PC-3 (cell line): ENCODE data around the gene KCP. TPM values are rescaled to one million over a fixed set of nuclear protein-coding genes. Genes with fewer than 3 reads are reported as not detected.

ENCODE experiments used
- ATAC-seq: fragments of 200-7000 bp; cut with Tn5 transposase; 2 replicates; pipeline ENCODE4 v1.9.1; 2020; ENCODE audit warnings: mild to moderate bottlenecking, moderate library complexity
- BruUV-seq: library from RNA; stranded (reverse); fragments of 400-500 nt; replicated peaks from 2 replicates; lab custom pipeline; 2021; lab: Mats Ljungman, UMichigan
- CTCF ChIA-PET: fragments of 300-600 bp; sonication (Branson Sonifier 250); formaldehyde crosslinking; loops from one replicate; lab custom pipeline; 2022; ENCODE audit warnings: antibody characterized with exemption; lab: Charles Lee
- POLR2A ChIA-PET: fragments of 300-600 bp; sonication (Branson Sonifier 250); formaldehyde crosslinking; loops from one replicate; lab custom pipeline; 2022; ENCODE audit warnings: antibody characterized with exemption; ENCODE audit not compliant: unreplicated experiment; lab: Charles Lee
- DNase-seq: peaks from one replicate; pipeline ENCODE4 v3.0.0-alpha.2; 2015
- H2AFZ ChIP-seq: fragments of 300-600 bp; sonication (generic); 2 replicates; pipeline ENCODE4 v1.6.0; 2016; ENCODE audit warnings: antibody characterized with exemption, low read length
- H3F3A ChIP-seq: fragments of 300-600 bp; sonication (generic); one replicate; pipeline ENCODE4 v1.6.0; 2017; ENCODE audit warnings: antibody characterized with exemption, low read length, control low read depth, mild to moderate bottlenecking; ENCODE audit not compliant: unreplicated experiment
- H3K27ac ChIP-seq: fragments of 300-600 bp; sonication (generic); 2 replicates; pipeline ENCODE4 v1.5.1; 2016; ENCODE audit warnings: mild to moderate bottlenecking, low read length
- H3K27me3 ChIP-seq: fragments of 300-600 bp; sonication (generic); 2 replicates; pipeline ENCODE4 v1.6.1; 2016; ENCODE audit warnings: low read length, mixed read lengths
- H3K36me3 ChIP-seq: fragments of 300-600 bp; sonication (generic); 2 replicates; pipeline ENCODE4 v1.6.1; 2016; ENCODE audit warnings: low read depth, mixed run types, low read length, mixed read lengths
- H3K4me1 ChIP-seq: fragments of 300-600 bp; sonication (generic); 2 replicates; pipeline ENCODE4 v1.5.1; 2016; ENCODE audit warnings: low read length; ENCODE audit not compliant: insufficient read depth
- H3K4me2 ChIP-seq: fragments of 300-600 bp; sonication (generic); 2 replicates; pipeline ENCODE4 v1.6.0; 2016; ENCODE audit warnings: low read length
- H3K4me3 ChIP-seq: fragments of 300-600 bp; sonication (generic); 2 replicates; pipeline ENCODE4 v1.5.1; 2016; ENCODE audit warnings: mild to moderate bottlenecking, low read length, mixed read lengths
- H3K79me2 ChIP-seq: fragments of 300-600 bp; sonication (generic); 2 replicates; pipeline ENCODE4 v1.6.1; 2017; ENCODE audit warnings: low read length, mixed read lengths
- H3K9ac ChIP-seq: fragments of 300-600 bp; sonication (generic); 2 replicates; pipeline ENCODE4 v1.6.0; 2016; ENCODE audit warnings: mild to moderate bottlenecking, low read length
- H3K9me2 ChIP-seq: fragments of 300-600 bp; sonication (generic); replicated peaks from 2 replicates; pipeline ENCODE4 v1.6.1; 2016; ENCODE audit warnings: mixed run types, low read length, mixed read lengths
- H3K9me3 ChIP-seq: fragments of 300-600 bp; sonication (generic); 2 replicates; pipeline ENCODE4 v1.6.1; 2016; ENCODE audit warnings: low read length, mixed read lengths
- H4K20me1 ChIP-seq: fragments of 300-600 bp; sonication (generic); 2 replicates; pipeline ENCODE4 v1.6.1; 2016; ENCODE audit warnings: low read length, mixed read lengths
- EZH2 ChIP-seq: fragments of 300-600 bp; sonication (generic); IDR thresholded peaks from one replicate; pipeline ENCODE4 v1.6.1; 2017; ENCODE audit warnings: antibody characterized with exemption, mild to moderate bottlenecking, low read length; ENCODE audit not compliant: unreplicated experiment
- EZH2phosphoT487 ChIP-seq: fragments of 300-600 bp; sonication (generic); IDR thresholded peaks from 2 replicates; pipeline ENCODE4 v1.6.1; 2018; ENCODE audit warnings: mild to moderate bottlenecking, antibody characterized with exemption, low read length, borderline replicate concordance
- intact Hi-C: fragments of 100-400 bp; cut with micrococcal nuclease; formaldehyde crosslinking; loops from 2 replicates; pipeline ENCODE4 v1.9.0; 2023
- total RNA-seq: library from RNA; depleted of rRNA; stranded (reverse); fragments of >200 nt; gene quantifications from 2 replicates; pipeline ENCODE4 v1.2.3, GENCODE V29; 2014
- TF ChIP-seq, protein P1 (sequence below): fragments of 300-600 bp; sonication (generic); conservative IDR thresholded peaks from 2 replicates; pipeline ENCODE4 v1.5.1; 2017; ENCODE audit warnings: antibody characterized with exemption, low read depth, mild to moderate bottlenecking, low read length

The KCP gene
- total RNA-seq, 1 experiment from 2014 or later: 3.2 TPM

DNA sequence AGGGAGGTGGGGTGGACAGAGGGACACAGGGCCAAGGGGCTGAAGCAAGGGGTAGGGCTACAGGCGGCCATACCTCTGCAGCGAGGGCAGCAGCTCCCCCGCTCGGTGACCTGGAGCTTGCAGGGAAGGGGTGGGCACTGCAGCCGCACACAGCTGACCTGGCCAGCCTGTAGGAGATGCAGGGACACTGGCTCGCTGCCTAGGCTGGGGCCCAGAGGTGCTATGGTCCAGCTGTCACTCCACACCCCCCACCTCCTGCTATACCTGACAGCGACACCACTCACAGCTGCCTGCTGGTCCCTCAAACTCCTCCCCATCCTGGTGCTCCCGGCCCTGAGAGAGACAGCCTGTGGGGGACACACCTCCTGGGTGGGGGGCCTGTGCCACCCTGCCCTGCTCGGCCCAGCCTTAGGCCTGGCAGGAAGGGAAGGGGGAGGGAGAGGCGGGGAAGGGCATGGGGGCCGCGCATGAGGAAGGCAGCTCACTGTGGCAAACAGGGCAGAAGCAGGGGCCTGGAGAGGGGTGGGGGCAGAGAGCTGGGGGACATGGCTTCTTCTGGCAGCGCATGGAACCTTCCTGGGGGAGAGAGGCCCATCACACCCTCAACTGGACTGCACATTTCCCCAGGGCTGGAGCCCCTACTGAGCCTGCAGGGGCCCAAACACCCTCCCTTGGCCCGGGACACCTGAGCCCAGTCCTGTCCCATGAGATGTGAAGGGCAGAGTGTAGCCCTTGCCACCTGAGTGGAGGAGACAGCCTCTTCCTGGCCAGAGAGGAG, 23.9 kb downstream of the KCP start:
- no peak overlapping the region for H3K4me2 ChIP-seq
- TF ChIP-seq EZH2phosphoT487 (no peak), EZH2 (no peak)
- TF ChIP-seq, protein P1, sequence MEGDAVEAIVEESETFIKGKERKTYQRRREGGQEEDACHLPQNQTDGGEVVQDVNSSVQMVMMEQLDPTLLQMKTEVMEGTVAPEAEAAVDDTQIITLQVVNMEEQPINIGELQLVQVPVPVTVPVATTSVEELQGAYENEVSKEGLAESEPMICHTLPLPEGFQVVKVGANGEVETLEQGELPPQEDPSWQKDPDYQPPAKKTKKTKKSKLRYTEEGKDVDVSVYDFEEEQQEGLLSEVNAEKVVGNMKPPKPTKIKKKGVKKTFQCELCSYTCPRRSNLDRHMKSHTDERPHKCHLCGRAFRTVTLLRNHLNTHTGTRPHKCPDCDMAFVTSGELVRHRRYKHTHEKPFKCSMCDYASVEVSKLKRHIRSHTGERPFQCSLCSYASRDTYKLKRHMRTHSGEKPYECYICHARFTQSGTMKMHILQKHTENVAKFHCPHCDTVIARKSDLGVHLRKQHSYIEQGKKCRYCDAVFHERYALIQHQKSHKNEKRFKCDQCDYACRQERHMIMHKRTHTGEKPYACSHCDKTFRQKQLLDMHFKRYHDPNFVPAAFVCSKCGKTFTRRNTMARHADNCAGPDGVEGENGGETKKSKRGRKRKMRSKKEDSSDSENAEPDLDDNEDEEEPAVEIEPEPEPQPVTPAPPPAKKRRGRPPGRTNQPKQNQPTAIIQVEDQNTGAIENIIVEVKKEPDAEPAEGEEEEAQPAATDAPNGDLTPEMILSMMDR: no peak
- POLR2A ChIA-PET: no interaction called here

DNA sequence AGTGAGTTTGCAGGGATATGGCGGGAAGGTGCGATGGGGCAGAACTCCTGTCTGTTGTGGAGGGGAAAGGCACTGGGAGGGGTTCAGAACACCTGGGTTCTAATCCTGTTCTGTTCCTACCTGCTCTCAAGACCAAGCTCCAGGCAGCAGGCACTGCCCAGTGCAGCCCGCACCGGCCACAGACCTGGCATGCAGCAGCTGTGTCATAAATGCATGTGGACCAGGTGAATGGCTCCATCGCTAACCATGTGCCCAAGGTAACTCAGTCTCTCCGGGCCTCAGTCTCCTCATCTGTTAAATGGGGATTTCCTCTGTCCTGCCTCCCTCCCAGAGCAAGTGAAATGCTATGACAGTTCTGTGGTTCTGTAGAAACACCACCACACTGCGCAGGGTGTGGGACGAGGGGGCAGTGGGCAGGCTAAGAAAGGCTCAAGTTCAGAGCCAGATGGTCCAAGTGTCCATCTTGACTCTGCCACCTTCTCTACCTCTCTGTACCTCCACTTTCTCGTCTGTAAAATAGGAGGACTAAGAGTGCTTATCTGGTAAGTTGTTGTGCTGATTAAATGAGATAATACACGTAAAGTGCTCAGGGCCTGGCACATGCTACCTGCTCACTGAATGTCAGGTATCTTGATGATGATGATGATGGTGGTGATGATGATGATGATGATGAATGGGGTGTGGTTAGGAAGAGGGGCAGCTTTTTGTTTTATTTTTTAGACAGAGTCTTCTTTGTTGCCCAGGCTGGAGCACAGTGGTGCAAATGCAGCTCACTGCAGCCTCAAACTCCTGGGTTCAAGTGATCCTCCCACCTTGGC, 24.9 kb downstream of the KCP start:
- TF ChIP-seq EZH2: no peak
- no peak for TF ChIP-seq EZH2phosphoT487
- TF ChIP-seq, protein P1: no peak
- H3F3A ChIP-seq: no peaks in the 10 kb centered on the region
- H3K27ac ChIP-seq: no peak overlapping the region
- no peaks in the 10 kb centered on the region for H3K9me3 ChIP-seq
- DNase-seq: no peak
- no peaks in the 10 kb centered on the region for H3K27me3 ChIP-seq
- no peak overlapping the region for H3K9ac ChIP-seq
- no peaks in the 10 kb centered on the region for H3K9me2 ChIP-seq
- H3K4me1 ChIP-seq: peaks cover 12% of the 10 kb centered on the region
- H3K79me2 ChIP-seq: no peaks in the 10 kb centered on the region
- ChIA-PET POLR2A (no interaction called here), CTCF (no interaction called here)
- intact Hi-C loops: no loop called here
- H3K36me3 ChIP-seq: no peaks in the 10 kb centered on the region
- no TSS peak for BruUV-seq
- no peaks in the 10 kb centered on the region for H4K20me1 ChIP-seq
- no peak overlapping the region for H3K4me3 ChIP-seq
- no peak overlapping the region for H3K4me2 ChIP-seq
- no peak for ATAC-seq
- no peak overlapping the region for H2AFZ ChIP-seq

More for the DNA sequence above, 23.9 kb downstream of the KCP start:
- Histone ChIP-seq H3K27me3 (no peaks in the 10 kb centered on the region), H3K9ac (no peak overlapping the region), H3K9me3 (no peaks in the 10 kb centered on the region), H3K79me2 (no peaks in the 10 kb centered on the region), H3F3A (no peaks in the 10 kb centered on the region), H3K4me1 (peaks cover 13% of the 10 kb centered on the region), H3K36me3 (no peaks in the 10 kb centered on the region), H4K20me1 (no peaks in the 10 kb centered on the region), H3K9me2 (no peaks in the 10 kb centered on the region), H3K4me3 (no peak overlapping the region), H3K27ac (no peak overlapping the region), H2AFZ (no peak overlapping the region)
- DNase-seq: no peak
- no peak for ATAC-seq
- CTCF ChIA-PET: no interaction called here
- intact Hi-C loops: no loop called here
- BruUV-seq: no TSS peak
